Esophagus squamous epithelium (tissue), 4 donors: ENCODE data around the gene ENGASE.

Experiments used
- POLR2A ChIP-seq, 4 donors: fragments of 450-650 bp; IDR thresholded peaks; one replicate each; pipeline ENCODE4 v1.6.1; 2017; ENCODE audit warnings: antibody characterized with exemption in 4 of 4, mild to moderate bottlenecking in 4 of 4, moderate library complexity in 3 of 4
- TF ChIP-seq, protein P1 (sequence below), 6 experiments: fragments of 450-650 bp in 4 of 6; fragments of 200-600 bp in 2 of 6; sonication (generic) in 2 of 6; IDR thresholded peaks; one replicate each; pipeline ENCODE4 v1.5.1; 2016 to 2019; ENCODE audit warnings: antibody characterized with exemption in 6 of 6, mild to moderate bottlenecking in 4 of 6, moderate library complexity in 4 of 6

DNA sequence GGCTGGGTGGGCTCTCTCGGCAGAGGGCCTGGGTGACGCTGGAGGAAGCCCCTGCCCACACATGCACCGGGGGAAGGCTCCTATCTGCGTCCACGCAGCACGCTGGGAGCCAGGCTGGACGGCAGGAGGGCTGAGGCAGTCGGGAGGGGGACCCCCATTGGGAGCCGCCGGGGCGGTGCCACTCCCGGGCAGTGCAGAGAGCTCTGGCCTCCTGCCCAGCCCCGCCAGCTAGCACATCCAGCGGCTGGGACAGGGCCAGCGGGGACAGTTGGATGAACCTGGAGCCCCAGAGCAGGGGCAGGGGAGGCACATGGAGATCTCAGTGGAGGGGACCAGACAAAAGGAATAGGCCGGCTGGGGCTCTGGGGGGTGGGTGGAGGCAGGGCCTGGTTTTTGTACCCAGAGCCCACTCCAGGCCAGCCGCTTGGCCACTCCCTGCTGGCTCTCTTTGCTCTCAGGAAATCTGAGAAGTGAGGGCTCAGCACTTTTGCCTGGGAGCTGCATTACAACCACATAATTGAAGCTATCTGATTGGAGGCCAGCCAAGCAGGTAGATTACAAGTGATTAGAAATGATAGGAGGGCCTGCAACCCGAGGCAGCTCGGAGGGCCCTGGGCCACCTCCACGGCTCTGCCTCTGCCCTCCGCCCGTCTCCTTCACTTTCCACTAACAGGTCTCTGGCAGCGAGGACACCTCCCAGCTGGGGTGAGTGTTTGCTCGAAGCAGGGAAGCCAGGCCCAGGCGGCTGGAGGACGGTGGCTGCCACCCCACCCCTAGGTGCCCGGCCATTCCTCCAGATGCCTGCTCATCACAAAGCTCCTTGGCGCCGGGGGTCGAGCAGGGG lies 40.1 kb downstream of the ENGASE start:
- TF ChIP-seq, protein P1, sequence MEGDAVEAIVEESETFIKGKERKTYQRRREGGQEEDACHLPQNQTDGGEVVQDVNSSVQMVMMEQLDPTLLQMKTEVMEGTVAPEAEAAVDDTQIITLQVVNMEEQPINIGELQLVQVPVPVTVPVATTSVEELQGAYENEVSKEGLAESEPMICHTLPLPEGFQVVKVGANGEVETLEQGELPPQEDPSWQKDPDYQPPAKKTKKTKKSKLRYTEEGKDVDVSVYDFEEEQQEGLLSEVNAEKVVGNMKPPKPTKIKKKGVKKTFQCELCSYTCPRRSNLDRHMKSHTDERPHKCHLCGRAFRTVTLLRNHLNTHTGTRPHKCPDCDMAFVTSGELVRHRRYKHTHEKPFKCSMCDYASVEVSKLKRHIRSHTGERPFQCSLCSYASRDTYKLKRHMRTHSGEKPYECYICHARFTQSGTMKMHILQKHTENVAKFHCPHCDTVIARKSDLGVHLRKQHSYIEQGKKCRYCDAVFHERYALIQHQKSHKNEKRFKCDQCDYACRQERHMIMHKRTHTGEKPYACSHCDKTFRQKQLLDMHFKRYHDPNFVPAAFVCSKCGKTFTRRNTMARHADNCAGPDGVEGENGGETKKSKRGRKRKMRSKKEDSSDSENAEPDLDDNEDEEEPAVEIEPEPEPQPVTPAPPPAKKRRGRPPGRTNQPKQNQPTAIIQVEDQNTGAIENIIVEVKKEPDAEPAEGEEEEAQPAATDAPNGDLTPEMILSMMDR (IDR thresholded peaks at IDR 0.05), result no peak
- no peak for TF ChIP-seq POLR2A (IDR thresholded peaks at IDR 0.05)
